SK-N-SH (cell line): Measurements from ENCODE around the gene STK32C. TPM values are rescaled to one million over a fixed set of nuclear protein-coding genes. Genes with fewer than 3 reads are reported as not detected.

Experiments
- CTCF ChIA-PET: fragments of 300-600, 350-600 bp; formaldehyde crosslinking; extraction: SDS; loops from one replicate; lab custom pipeline; 2021; lab: Yijun Ruan, JAX
- POLR2A ChIA-PET: fragments of 350-600 bp; sonication (Branson Sonifier 250); formaldehyde crosslinking; extraction: SDS; loops from one replicate; lab custom pipeline; 2020; ENCODE audit warnings: antibody characterized with exemption, inconsistent platforms; lab: Yijun Ruan, JAX
- DNase-seq: peaks from one replicate; pipeline ENCODE4 v3.0.0; 2012
- H2AFZ ChIP-seq: fragments of 200-600 bp; sonication (generic); 2 replicates; pipeline ENCODE4 v1.8.1; 2016; ENCODE audit warnings: antibody characterized with exemption, mild to moderate bottlenecking, low read depth
- H3F3A ChIP-seq: fragments of 200-600 bp; sonication (generic); replicated peaks from 2 replicates; pipeline ENCODE3; 2016; ENCODE audit warnings: antibody characterized with exemption, mild to moderate bottlenecking; ENCODE audit not compliant: insufficient read depth
- H3K27ac ChIP-seq, 2 experiments: fragments of 200-500 bp in 1 of 2; fragments of 200-600 bp in 1 of 2; sonication (Bioruptor generic) in 1 of 2; sonication (generic), shearing (Covaris generic) in 1 of 2; 2 replicates each; pipeline versions ENCODE4 v1.5.1 to v1.6.1; 2014 to 2016; ENCODE audit warnings: low read depth in 2 of 2, inconsistent platforms in 1 of 2, low read length in 1 of 2, mild to moderate bottlenecking in 1 of 2, mixed read lengths in 1 of 2
- H3K27me3 ChIP-seq: fragments of 200-600 bp; sonication (generic), shearing (Covaris generic); 2 replicates; pipeline ENCODE4 v1.6.1; 2016; ENCODE audit warnings: mixed run types; ENCODE audit not compliant: insufficient read depth
- H3K36me3 ChIP-seq, 2 experiments: fragments of 200-500 bp in 1 of 2; fragments of 200-600 bp in 1 of 2; sonication (Bioruptor generic) in 1 of 2; sonication (generic) in 1 of 2; replicated peaks in 1 of 2; 2 replicates each; pipeline versions ENCODE3 to v1.5.1; 2014 to 2016; ENCODE audit warnings: low read length in 1 of 2, mild to moderate bottlenecking in 1 of 2; ENCODE audit not compliant: insufficient read depth in 2 of 2, control insufficient read depth in 1 of 2
- H3K4me1 ChIP-seq, 2 experiments: fragments of 200-500 bp in 1 of 2; fragments of 200-600 bp in 1 of 2; sonication (Bioruptor generic) in 1 of 2; sonication (generic), shearing (Covaris generic) in 1 of 2; 2 replicates each; pipeline versions ENCODE4 v1.5.1 to v1.6.1; 2014 to 2016; ENCODE audit warnings: low read depth in 1 of 2, low read length in 1 of 2, mixed run types in 1 of 2; ENCODE audit not compliant: insufficient read depth in 2 of 2, control insufficient read depth in 1 of 2
- H3K4me2 ChIP-seq: fragments of 200-600 bp; sonication (generic), shearing (Covaris generic); 2 replicates; pipeline ENCODE4 v1.6.1; 2017; ENCODE audit warnings: mixed run types
- H3K4me3 ChIP-seq, 2 experiments: fragments of 200-500 bp in 1 of 2; fragments of 200-600 bp in 1 of 2; sonication (Bioruptor generic) in 1 of 2; sonication (generic), shearing (Covaris generic) in 1 of 2; 2 replicates each; pipeline versions ENCODE4 v1.5.1 to v1.8.1; 2014 to 2016; ENCODE audit warnings: low read depth in 2 of 2, inconsistent platforms in 1 of 2, low read length in 1 of 2, mild to moderate bottlenecking in 1 of 2, mixed read lengths in 1 of 2, moderate library complexity in 1 of 2
- H3K79me2 ChIP-seq: fragments of 200-600 bp; sonication (generic); 2 replicates; pipeline ENCODE4 v1.8.1; 2017; ENCODE audit warnings: mild to moderate bottlenecking; ENCODE audit not compliant: insufficient read depth
- H3K9ac ChIP-seq: fragments of 200-600 bp; sonication (generic); 2 replicates; pipeline ENCODE4 v1.6.1; 2017; ENCODE audit warnings: mixed run types
- H3K9me2 ChIP-seq: fragments of 200-600 bp; sonication (generic); 2 replicates; pipeline ENCODE4 v1.6.1; 2017; ENCODE audit warnings: mixed run types
- H3K9me3 ChIP-seq: fragments of 200-600 bp; sonication (generic); 2 replicates; pipeline ENCODE4 v1.6.1; 2017; ENCODE audit warnings: mixed run types, mild to moderate bottlenecking, moderate library complexity
- H4K20me1 ChIP-seq: fragments of 200-600 bp; sonication (generic); 2 replicates; pipeline ENCODE4 v1.6.1; 2017; ENCODE audit warnings: mild to moderate bottlenecking, mixed run types; ENCODE audit not compliant: insufficient read depth
- CTCF ChIP-seq: fragments of 200-600 bp; sonication (generic); IDR thresholded peaks from 2 replicates; pipeline ENCODE4 v1.6.1; 2017; ENCODE audit warnings: antibody characterized with exemption, mild to moderate bottlenecking, moderate library complexity
- GATA2 ChIP-seq: sonication (generic); formaldehyde crosslinking; IDR thresholded peaks from 2 replicates; pipeline ENCODE4 v1.5.0; 2020; ENCODE audit warnings: mild to moderate bottlenecking, missing genetic modification reagents
- JUND ChIP-seq: IDR thresholded peaks from 2 replicates; pipeline ENCODE4 v1.4.0; 2012
- MEF2A ChIP-seq: IDR thresholded peaks from 2 replicates; pipeline ENCODE4 v1.4.0; 2012; ENCODE audit warnings: low read depth, borderline replicate concordance
- MXI1 ChIP-seq: IDR thresholded peaks from 2 replicates; pipeline ENCODE4 v1.6.1; 2012; ENCODE audit warnings: mild to moderate bottlenecking, low read depth, low read length, improper control_type of control experiment
- NFIC ChIP-seq: IDR thresholded peaks from 2 replicates; pipeline ENCODE4 v1.4.0; 2012; ENCODE audit warnings: borderline replicate concordance
- PBX3 ChIP-seq: IDR thresholded peaks from 2 replicates; pipeline ENCODE4; 2012
- POLR2AphosphoS5 ChIP-seq: IDR thresholded peaks from 2 replicates; pipeline ENCODE4 v1.6.1; 2012; ENCODE audit warnings: low read depth, low read length
- RAD21 ChIP-seq: IDR thresholded peaks from 2 replicates; pipeline ENCODE4 v1.6.1; 2012; ENCODE audit warnings: mild to moderate bottlenecking, low read length
- RCOR1 ChIP-seq: fragments of 150-350 bp; IDR thresholded peaks from 2 replicates; pipeline ENCODE4 v1.6.1; 2017; ENCODE audit warnings: antibody characterized with exemption, low read length
- REST ChIP-seq: IDR thresholded peaks from 2 replicates; pipeline ENCODE4 v1.6.1; 2012; ENCODE audit warnings: mild to moderate bottlenecking, low read depth, low read length, moderate library complexity
- RFX5 ChIP-seq: IDR thresholded peaks from 2 replicates; pipeline ENCODE4 v1.6.1; 2012; ENCODE audit warnings: mild to moderate bottlenecking, improper control_type of control experiment, low read length
- SIN3A ChIP-seq: IDR thresholded peaks from 2 replicates; pipeline ENCODE4 v1.6.1; 2012; ENCODE audit warnings: low read depth, mild to moderate bottlenecking, low read length, moderate library complexity, borderline replicate concordance
- TAF1 ChIP-seq: IDR thresholded peaks from 2 replicates; pipeline ENCODE4 v1.6.1; 2012; ENCODE audit warnings: low read depth, mild to moderate bottlenecking, low read length, moderate library complexity, borderline replicate concordance
- USF2 ChIP-seq: fragments of 150-350 bp; IDR thresholded peaks from 2 replicates; pipeline ENCODE4 v1.6.1; 2017; ENCODE audit warnings: antibody characterized with exemption, low read length, low read depth, borderline replicate concordance
- YY1 ChIP-seq: IDR thresholded peaks from 2 replicates; pipeline ENCODE4 v1.4.0; 2012; ENCODE audit warnings: low read depth, mild to moderate bottlenecking
- WGBS: methylation state at CpG from one replicate; pipeline ENCODE4 v1.1.6; 2017; ENCODE audit warnings: low lambda C conversion rate; 5-methylcytosine and 5-hydroxymethylcytosine counted together
- polyA plus RNA-seq, 3 experiments: library from polyadenylated mRNA; depleted of rRNA; stranded (reverse); fragments of >200 nt; gene quantifications; 2 replicates each; pipeline ENCODE4 v1.2.3, GENCODE V29; 2012

Gene STK32C
- polyA plus RNA-seq, 1 of the 3 experiments (the other 2 are of a cell fraction) = 27.8 TPM

GRCh38 chr10:132241496-132241895 lies 66.3 kb downstream of the STK32C start:
- no peaks in the 10 kb centered on the region for H3K36me3 ChIP-seq
- no peaks in the 10 kb centered on the region for H3F3A ChIP-seq
- DNase-seq = no peak
- H3K4me2 ChIP-seq = no peak overlapping the region
- ChIA-PET CTCF (no interaction called here), POLR2A (interaction anchor here (0.6 kb wide), 1 partner anchor 82 kb away, joined by 3 read pairs; no protein-coding TSS in a partner anchor)
- peaks cover 0 to 73% of the 10 kb centered on the region in 2 experiments; a peak in 1 of 4 replicates for H3K4me1 ChIP-seq
- peak overlapping the region in 1 of 2 experiments; percentile 99; a peak in 1 of 4 replicates for H3K27ac ChIP-seq
- H3K9me2 ChIP-seq = no peaks in the 10 kb centered on the region
- H3K9ac ChIP-seq = no peak overlapping the region
- H3K4me3 ChIP-seq = no peak overlapping the region
- H3K9me3 ChIP-seq = no peaks in the 10 kb centered on the region
- 94% methylated on average over 10 of the region's 15 CpGs for WGBS
- no peaks in the 10 kb centered on the region for H3K27me3 ChIP-seq
- H4K20me1 ChIP-seq = no peaks in the 10 kb centered on the region
- TF ChIP-seq NFIC (no peak), RCOR1 (no peak), TAF1 (no peak), YY1 (no peak), CTCF (no peak), PBX3 (no peak), USF2 (no peak), REST (no peak), RFX5 (no peak), JUND (no peak), GATA2 (CRISPR knock-in tag) (no peak), RAD21 (no peak), SIN3A (no peak), POLR2AphosphoS5 (no peak), MXI1 (no peak), MEF2A (no peak)
- no peak overlapping the region for H2AFZ ChIP-seq
- H3K79me2 ChIP-seq = no peaks in the 10 kb centered on the region
